T1000 (cell line): ENCODE measurements around the gene ATF6.

Source experiments
- DNase-seq: peaks from one replicate; lab custom pipeline; 2025; ENCODE audit warnings: mixed read lengths; lab: John Stamatoyannopoulos, UW

ATF6 gene

GRCh38 chr1:161941726-161942436 lies 175.8 kb downstream of the ATF6 start:
- DNase-seq = no peak

DNA sequence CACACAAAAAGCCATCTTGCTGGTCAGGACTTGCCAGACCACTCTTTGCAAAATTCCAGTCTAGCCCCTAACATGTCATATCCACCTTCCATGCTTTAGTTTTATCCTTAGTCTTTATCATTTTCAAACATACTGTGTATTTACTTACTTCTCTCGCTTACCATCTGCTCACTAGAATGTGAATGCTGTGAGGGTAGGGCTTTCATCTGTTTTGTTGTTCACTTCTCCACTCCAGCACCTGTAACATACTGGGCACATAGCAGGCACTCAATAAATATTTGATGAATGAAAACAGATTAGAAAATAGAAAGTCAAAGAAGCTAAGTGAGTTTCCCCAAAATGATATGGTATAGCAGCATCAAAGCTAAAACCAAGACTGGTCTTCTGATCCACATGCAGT lies 177.6 kb downstream of the ATF6 start:
- DNase-seq = no peak

GRCh38 chr1:161944381-161944780 lies 178.3 kb downstream of the ATF6 start:
- DNase-seq = no peak

DNA sequence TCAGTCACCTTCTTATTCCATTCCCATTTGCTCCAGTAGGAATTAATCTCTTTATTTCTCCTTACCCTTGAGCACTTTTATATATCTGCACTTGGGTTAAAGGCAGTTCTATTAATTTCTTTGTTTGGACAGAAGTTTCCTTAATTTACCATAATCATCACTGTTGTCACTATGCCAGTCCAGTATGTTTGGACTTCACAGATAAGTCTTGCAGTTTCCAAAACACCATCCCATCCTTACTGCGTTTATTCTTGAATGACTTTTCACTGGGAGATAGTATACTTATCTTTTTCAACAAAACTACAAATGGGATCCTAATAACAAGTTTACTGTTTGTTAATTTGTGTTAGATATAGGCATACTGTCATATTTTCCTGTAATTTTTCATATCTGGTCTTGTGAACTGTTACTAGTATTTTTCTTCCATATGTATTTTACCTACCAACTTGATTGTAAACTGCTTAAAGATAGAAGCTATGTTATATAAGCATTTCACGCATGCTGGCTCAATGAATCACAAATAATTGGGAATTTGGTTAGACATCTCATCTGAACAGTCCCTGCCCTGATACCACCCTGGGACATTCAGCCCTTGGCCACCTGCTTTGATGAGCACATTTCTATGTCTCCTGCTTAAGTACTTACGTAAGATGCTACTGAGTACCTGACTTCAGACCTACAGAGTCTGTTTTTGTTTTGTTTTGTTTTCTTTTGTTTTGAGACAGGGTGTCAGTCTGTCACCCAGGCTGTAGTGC lies 179.4 kb downstream of the ATF6 start:
- no peak for DNase-seq

- DNase-seq = no peak
Observed at GRCh38 chr1:161946071-161946987, 180.2 kb downstream of the ATF6 start.

DNA sequence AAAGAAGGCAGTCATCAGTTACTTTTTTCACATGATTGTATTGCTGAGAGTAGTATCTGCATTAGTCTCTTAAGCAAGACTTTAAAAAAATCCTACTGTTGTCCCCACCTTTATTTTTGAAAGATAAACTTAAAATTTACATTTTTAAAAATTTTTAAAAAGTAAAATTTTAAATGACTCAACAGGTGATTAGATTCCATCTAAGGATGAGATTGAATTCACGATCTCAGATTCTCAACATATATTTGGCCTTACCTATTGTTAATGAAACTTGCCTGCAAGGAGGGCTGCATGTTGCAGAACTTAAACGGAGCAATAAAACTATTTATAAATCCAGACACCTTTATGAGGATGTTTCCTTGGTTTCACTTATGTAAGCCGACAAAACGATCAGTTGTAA lies 182.3 kb downstream of the ATF6 start:
- no peak for DNase-seq

DNA sequence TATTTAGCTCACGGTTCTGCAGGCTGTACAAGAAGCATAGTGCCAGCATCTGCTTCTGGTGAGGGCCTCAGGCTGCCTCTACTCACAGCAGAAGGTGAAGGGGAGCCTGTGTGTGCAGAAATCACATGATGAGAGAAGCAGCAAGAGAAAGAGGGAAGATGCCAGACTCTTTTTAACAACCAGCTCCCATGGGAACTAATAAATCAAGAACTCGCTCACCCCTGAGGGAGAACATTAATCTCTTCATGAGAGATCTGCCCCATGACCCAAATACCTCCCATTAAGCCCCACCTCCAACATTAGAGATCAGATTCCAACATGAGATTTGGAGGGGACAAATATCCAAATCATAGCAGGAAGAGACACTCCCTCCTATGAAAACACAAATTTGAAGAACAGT lies 183.4 kb downstream of the ATF6 start:
- no peak for DNase-seq

DNA sequence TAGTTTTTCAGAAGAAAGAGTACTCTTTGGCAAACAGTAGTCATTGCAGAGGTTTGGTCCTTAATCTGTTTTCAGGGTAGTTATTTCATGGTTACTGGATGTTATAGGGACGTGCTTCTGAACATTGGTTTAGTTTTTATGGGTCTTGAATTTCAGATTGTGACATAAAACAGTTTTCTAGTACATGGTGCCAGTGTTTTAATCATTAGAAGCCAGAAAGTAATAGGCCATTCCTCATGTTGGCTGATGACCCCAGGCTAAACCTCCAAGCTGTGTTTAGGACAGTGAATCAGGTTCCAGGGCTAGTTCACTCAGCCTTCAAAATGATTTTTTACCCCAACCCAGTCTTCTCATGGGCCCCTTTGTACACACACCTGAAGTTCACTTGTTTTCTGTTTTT lies 184.3 kb downstream of the ATF6 start:
- DNase-seq = no peak

GRCh38 chr1:161951646-161952045 lies 185.5 kb downstream of the ATF6 start:
- no peak for DNase-seq

- no peak for DNase-seq
Observed at GRCh38 chr1:161952607-161953172, 186.6 kb downstream of the ATF6 start.

DNA sequence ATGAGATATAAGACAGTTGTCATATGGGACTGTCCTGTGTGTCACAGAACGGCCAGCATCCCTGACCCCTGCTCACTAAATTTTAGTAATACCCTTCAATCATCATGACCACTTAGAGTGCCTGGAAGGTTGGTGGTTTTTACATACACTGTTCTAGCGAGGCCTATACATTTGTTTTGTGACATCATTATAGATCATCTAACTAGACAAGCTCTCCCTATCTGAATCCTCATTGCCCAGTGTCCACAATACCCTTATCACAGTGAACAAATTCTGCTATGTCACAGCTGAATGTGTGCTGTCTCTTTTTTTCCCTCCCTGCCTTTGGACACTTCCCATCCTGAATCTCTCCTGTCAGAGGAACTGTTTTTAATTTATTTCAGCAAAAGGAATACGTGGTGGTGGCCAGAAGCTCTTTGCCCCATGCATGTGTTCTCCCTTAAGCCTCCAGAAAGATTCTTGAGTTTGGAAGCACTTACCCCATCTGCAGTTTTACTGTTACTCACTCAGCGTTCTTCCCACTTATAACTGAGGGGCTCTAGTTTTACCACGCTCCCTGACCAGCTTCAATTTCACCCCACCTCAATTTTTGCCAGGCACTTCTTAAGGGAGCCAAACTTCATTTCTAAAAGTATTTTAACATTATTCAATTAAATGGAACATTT lies 187.3 kb downstream of the ATF6 start:
- DNase-seq = no peak

DNA sequence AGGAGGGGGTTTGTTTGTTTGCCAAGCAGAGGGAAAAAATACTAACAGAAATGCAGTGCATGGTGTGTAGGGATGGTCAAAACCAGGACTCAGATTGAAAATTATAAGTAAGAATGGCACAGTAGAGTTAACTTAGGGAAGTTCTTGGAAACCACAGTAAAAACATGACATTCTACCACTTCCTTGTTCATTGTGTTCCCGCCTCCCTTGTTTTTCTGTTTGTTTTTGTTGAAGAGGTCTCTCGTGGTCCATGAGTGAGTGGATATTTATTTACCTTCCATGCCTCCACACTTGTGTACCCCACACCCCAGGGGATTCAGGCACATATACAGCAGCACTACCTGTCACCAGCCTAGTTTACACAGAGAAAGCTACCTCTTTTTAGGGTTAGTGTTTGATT lies 187.9 kb downstream of the ATF6 start:
- no peak for DNase-seq

DNA sequence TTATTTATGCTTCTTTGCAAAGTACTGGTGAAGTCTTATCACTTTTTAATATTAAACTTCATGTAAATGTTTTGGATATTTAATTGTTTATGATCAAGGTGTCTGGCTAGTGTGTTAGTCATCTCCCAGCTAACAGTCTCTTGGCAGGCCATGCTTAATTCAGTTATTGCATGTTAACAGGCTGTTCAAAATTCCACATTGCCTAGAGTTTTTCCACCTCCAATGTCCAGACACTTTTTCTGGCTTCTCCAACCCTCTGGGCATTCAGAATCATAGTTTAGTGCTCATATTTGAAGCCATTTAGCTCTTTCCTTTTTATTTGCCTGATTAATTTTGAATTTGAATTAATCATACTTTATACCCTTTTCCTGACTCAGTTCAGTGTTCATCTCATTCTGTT lies 188.3 kb downstream of the ATF6 start:
- DNase-seq = no peak

DNA sequence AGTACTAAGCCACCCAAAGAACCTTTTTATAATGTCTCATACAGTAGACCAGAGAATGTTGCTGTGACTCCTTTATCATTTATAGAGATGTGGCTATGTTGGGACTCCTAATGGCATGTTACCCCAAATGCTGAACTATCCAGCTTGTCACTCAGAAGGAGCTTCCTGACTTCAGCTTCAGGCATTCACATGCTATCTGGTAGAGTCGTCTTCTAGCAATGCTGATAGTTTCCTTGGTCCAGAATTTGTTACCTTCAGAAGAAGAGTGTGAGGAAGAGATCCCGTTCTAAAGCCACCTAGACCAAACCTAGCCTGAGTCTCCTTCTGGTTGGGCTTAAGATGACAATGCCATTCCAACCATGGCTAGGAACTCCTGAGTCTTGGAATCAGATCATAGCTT lies 189.5 kb downstream of the ATF6 start:
- DNase-seq = no peak

- DNase-seq = no peak
Observed at GRCh38 chr1:161956097-161956496, 190.0 kb downstream of the ATF6 start.

GRCh38 chr1:161956930-161957329 lies 190.8 kb downstream of the ATF6 start:
- DNase-seq = no peak

GRCh38 chr1:161958425-161958824 lies 192.3 kb downstream of the ATF6 start:
- DNase-seq = no peak

DNA sequence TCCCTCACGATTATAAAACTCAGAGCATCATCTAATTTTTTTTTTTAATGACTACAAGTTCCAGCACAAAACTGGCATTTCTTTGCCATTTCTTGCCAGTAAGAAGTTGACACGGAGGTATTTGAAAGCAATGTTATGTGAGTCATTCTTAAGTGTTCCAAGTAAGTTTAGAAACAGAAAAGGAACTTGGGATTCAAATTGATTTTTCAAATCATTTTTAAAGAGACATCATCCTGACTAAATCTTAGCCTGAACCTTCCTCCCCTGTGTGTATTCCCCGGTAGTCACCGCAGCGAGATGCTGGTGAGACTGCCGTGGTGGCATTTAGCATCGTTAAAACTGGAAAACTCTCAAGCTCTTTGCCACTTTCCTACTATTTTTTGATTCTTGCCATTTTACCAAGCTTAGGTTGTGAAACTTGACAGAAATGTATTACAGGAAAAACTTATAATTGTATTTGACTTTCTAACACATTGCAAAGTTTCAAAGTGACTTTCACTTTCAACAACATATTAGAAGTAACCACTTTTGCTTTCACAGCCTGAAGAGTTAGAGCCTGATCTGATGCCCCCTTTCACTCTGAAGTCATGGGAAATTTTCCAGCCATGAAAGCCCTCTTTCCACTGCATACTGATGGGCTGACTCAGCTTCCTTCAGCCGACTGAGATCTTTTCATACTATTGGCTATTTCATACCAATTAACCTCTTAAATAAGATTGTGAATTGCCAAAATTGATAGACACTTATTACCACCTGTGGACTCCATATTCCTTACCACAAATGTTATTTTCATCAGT lies 196.2 kb downstream of the ATF6 start:
- DNase-seq = no peak

- no peak for DNase-seq
Observed at GRCh38 chr1:161966067-161966466, 199.9 kb downstream of the ATF6 start.

DNA sequence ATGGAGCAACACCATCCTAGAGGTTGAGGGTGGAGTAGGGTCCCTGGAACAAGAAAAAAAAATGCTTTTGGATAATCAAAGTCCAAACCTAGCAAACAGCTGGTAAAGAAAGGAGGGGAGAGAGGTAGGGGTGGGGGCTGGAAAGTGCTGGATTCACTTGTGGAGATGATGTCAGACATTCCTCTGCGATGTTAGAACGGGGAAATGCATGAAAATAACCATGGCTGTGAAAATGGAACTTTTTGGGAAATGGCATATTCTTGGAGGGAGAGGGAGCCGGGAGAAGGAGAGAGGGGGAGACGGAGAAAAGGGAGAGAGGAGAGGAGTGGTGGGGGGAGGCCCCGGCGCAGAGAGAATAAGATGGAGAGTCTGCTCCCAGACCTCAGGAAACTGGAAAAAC lies 203.9 kb downstream of the ATF6 start:
- DNase-seq = no peak

DNA sequence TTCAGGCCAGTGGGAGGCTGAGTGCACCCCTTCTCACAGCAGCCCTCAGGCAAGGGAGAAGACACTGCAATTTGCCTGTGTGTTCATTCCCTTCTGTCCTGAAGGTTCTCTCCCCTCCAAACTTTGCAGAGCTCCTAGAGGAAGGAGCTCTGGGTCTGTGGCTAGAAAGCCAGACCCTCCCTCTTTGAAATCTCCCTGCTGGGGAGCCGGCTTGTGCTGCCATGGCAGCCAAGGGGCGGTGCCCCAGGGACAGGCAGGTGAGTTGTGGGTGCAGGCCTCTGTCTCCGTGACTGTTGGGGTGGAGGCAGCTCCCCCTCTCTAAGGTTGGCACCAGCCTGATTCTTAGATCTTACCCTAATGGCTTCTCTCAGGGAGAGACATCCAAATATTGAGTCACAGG lies 204.5 kb downstream of the ATF6 start:
- DNase-seq = no peak
